GM20000 (cell line): ENCODE results near the gene ENTPD2.
"Not testable (repeated sequence)": the region's sequence is repeated elsewhere in the genome, so short reads cannot be mapped to it uniquely, and the experiment has no call there.

Experiments used
- DNase-seq: peaks from one replicate; pipeline ENCODE4 v3.0.0; 2012; ENCODE audit warnings: low spot score
- CTCF ChIP-seq: IDR thresholded peaks from 2 replicates; pipeline ENCODE4 v1.5.1; 2012; ENCODE audit warnings: mild to moderate bottlenecking, control low read depth; ENCODE audit errors: extremely low read depth, missing control alignments

The ENTPD2 gene

GRCh38 chr9:137037483-137037882, 16.4 kb downstream of the ENTPD2 start:
- no peak for TF ChIP-seq CTCF
- DNase-seq: no peak

- no peak for TF ChIP-seq CTCF
- DNase-seq: no peak
These were observed 16.8 kb downstream of the ENTPD2 start for GRCh38 chr9:137037035-137037434.

- no peak for TF ChIP-seq CTCF
These were observed 17.9 kb downstream of the ENTPD2 start for GRCh38 chr9:137035937-137036336.

GRCh38 chr9:137035507-137035834, 18.4 kb downstream of the ENTPD2 start:
- no peak for TF ChIP-seq CTCF

More at GRCh38 chr9:137035937-137036336, 17.9 kb downstream of the ENTPD2 start:
- no peak for DNase-seq

GRCh38 chr9:137034709-137035506, 19.0 kb downstream of the ENTPD2 start:
- TF ChIP-seq CTCF: peak; percentile 98
- peak; percentile 94 for DNase-seq

More at GRCh38 chr9:137035507-137035834, 18.4 kb downstream of the ENTPD2 start:
- DNase-seq: no peak

- TF ChIP-seq CTCF: no peak
- DNase-seq: no peak
These were observed 19.7 kb downstream of the ENTPD2 start for GRCh38 chr9:137034039-137034708.

GRCh38 chr9:137033481-137033880, 20.4 kb downstream of the ENTPD2 start:
- DNase-seq: not testable (repeated sequence)

GRCh38 chr9:137032858-137033257, 21.0 kb downstream of the ENTPD2 start:
- no peak for TF ChIP-seq CTCF
- DNase-seq: no peak
